HEK293T (cell line): ENCODE results near the gene CNTN6.
A peak's percentile ranks its signal among the peaks of the same experiment; 100 is the strongest.
"Not testable (repeated sequence)": the region's sequence is repeated elsewhere in the genome, so short reads cannot be mapped to it uniquely, and the experiment has no call there.

ENCODE experiments used
- CTCF ChIA-PET: fragments of 350-600 bp; formaldehyde crosslinking; extraction: SDS; loops from one replicate; lab custom pipeline; 2021; ENCODE audit warnings: antibody characterized with exemption, inconsistent platforms; lab: Yijun Ruan, JAX
- POLR2A ChIA-PET: fragments of 350-600 bp; formaldehyde crosslinking; extraction: SDS; loops from one replicate; lab custom pipeline; 2020; ENCODE audit warnings: antibody characterized with exemption, inconsistent platforms; lab: Yijun Ruan, JAX
- DNase-seq: peaks from one replicate; pipeline ENCODE4 v3.0.0; 2012; ENCODE audit warnings: mixed read lengths; ENCODE audit errors: extremely low spot score
- ARNT ChIP-seq: fragments of 450-650 bp; IDR thresholded peaks from 2 replicates; pipeline ENCODE4 v1.6.1; 2017; ENCODE audit warnings: mild to moderate bottlenecking
- BHLHE40 ChIP-seq: fragments of 450-650 bp; IDR thresholded peaks from 2 replicates; pipeline ENCODE4 v1.6.1; 2016; ENCODE audit warnings: mild to moderate bottlenecking, moderate library complexity, borderline replicate concordance
- CTBP1 ChIP-seq: fragments of 450-650 bp; IDR thresholded peaks from 2 replicates; pipeline ENCODE4 v1.6.1; 2016; ENCODE audit warnings: borderline replicate concordance
- ELF4 ChIP-seq: fragments of 450-650 bp; IDR thresholded peaks from 2 replicates; pipeline ENCODE4 v1.6.1; 2017; ENCODE audit warnings: antibody characterized with exemption
- FOXA1 ChIP-seq: fragments of 450-650 bp; IDR thresholded peaks from 2 replicates; pipeline ENCODE4 v1.6.1; 2016; ENCODE audit warnings: mild to moderate bottlenecking
- FOXK2 ChIP-seq: fragments of 450-650 bp; IDR thresholded peaks from 2 replicates; pipeline ENCODE4 v1.6.1; 2016; ENCODE audit warnings: mild to moderate bottlenecking
- FOXM1 ChIP-seq: fragments of 450-650 bp; IDR thresholded peaks from 2 replicates; pipeline ENCODE4 v1.6.1; 2017; ENCODE audit warnings: mild to moderate bottlenecking, borderline replicate concordance
- HDGF ChIP-seq: fragments of 450-650 bp; IDR thresholded peaks from 2 replicates; pipeline ENCODE4 v1.6.1; 2017; ENCODE audit warnings: antibody characterized with exemption, borderline replicate concordance
- L3MBTL2 ChIP-seq: fragments of 450-650 bp; conservative IDR thresholded peaks from 2 replicates; pipeline ENCODE4 v1.6.1; 2016; ENCODE audit warnings: mild to moderate bottlenecking
- LEF1 ChIP-seq: fragments of 450-650 bp; IDR thresholded peaks from 2 replicates; pipeline ENCODE4 v1.6.1; 2017; ENCODE audit warnings: mild to moderate bottlenecking, borderline replicate concordance
- NFRKB ChIP-seq: fragments of 450-650 bp; IDR thresholded peaks from 2 replicates; pipeline ENCODE4 v1.6.1; 2016; ENCODE audit warnings: mild to moderate bottlenecking, moderate library complexity
- PKNOX1 ChIP-seq: fragments of 450-650 bp; IDR thresholded peaks from 2 replicates; pipeline ENCODE4 v1.6.1; 2016
- SP1 ChIP-seq: fragments of 450-650 bp; IDR thresholded peaks from 2 replicates; pipeline ENCODE4 v1.6.1; 2017
- SUZ12 ChIP-seq: fragments of 450-650 bp; IDR thresholded peaks from 2 replicates; pipeline ENCODE4 v1.6.1; 2016; ENCODE audit warnings: mild to moderate bottlenecking
- TARDBP ChIP-seq: fragments of 450-650 bp; IDR thresholded peaks from 2 replicates; pipeline ENCODE4 v1.6.1; 2016
- ZNF384 ChIP-seq: fragments of 450-650 bp; IDR thresholded peaks from 2 replicates; pipeline ENCODE4 v1.6.1; 2016

Gene CNTN6

GRCh38 chr3:1350885-1351284 lies 258.1 kb downstream of the CNTN6 start:
- CTCF ChIA-PET: no interaction called here
- POLR2A ChIA-PET: no interaction called here
- DNase-seq: no peak
- TF ChIP-seq L3MBTL2 (no peak), ARNT (no peak), FOXA1 (no peak), PKNOX1 (no peak), NFRKB (no peak), HDGF (no peak)

GRCh38 chr3:1355691-1356090 lies 262.9 kb downstream of the CNTN6 start:
- no peak for DNase-seq
- TF ChIP-seq SP1 (no peak), PKNOX1 (no peak), FOXM1 (no peak), FOXA1 (no peak), FOXK2 (no peak), ELF4 (no peak), HDGF (no peak)
- ChIA-PET CTCF (no interaction called here), POLR2A (no interaction called here)

- TF ChIP-seq CTBP1: no peak
- no peak for DNase-seq
- ChIA-PET CTCF (no interaction called here), POLR2A (no interaction called here)
Observed at GRCh38 chr3:1356101-1356500, 263.3 kb downstream of the CNTN6 start.

GRCh38 chr3:1365528-1365927 lies 272.7 kb downstream of the CNTN6 start:
- TF ChIP-seq SUZ12 (no peak), FOXM1 (no peak), BHLHE40 (no peak), CTBP1 (no peak), ELF4 (peak; percentile 74), FOXA1 (no peak)
- DNase-seq: no peak
- ChIA-PET POLR2A (no interaction called here), CTCF (no interaction called here)

- TF ChIP-seq SUZ12: no peak
- TF ChIP-seq L3MBTL2: no peak
- no peak for TF ChIP-seq PKNOX1
- TF ChIP-seq HDGF: no peak
- TF ChIP-seq SP1: no peak
- TF ChIP-seq NFRKB: no peak
- no peak for TF ChIP-seq ZNF384
- ChIA-PET POLR2A (no interaction called here), CTCF (no interaction called here)
- no peak for DNase-seq
Observed at GRCh38 chr3:1374471-1374870, 281.6 kb downstream of the CNTN6 start.

GRCh38 chr3:1375145-1375544 lies 282.3 kb downstream of the CNTN6 start:
- no peak for DNase-seq
- CTCF ChIA-PET: no interaction called here
- no peak for TF ChIP-seq SUZ12
- TF ChIP-seq FOXK2: no peak
- TF ChIP-seq LEF1: no peak
- TF ChIP-seq HDGF: no peak
- no peak for TF ChIP-seq NFRKB
- no peak for TF ChIP-seq FOXM1
- TF ChIP-seq BHLHE40: no peak
- no peak for TF ChIP-seq TARDBP
- no peak for TF ChIP-seq L3MBTL2
- no peak for TF ChIP-seq SP1
- no peak for TF ChIP-seq ZNF384
- no peak for TF ChIP-seq FOXA1
- TF ChIP-seq ELF4: no peak
- POLR2A ChIA-PET: no interaction called here

GRCh38 chr3:1380926-1381646 lies 288.3 kb downstream of the CNTN6 start:
- TF ChIP-seq BHLHE40: no peak
- no peak for TF ChIP-seq ZNF384
- TF ChIP-seq FOXA1: no peak
- TF ChIP-seq HDGF: no peak
- no peak for TF ChIP-seq ARNT
- no peak for TF ChIP-seq ELF4
- no peak for TF ChIP-seq LEF1
- no peak for TF ChIP-seq CTBP1
- TF ChIP-seq SP1: no peak
- no peak for TF ChIP-seq NFRKB
- TF ChIP-seq TARDBP: no peak
- TF ChIP-seq FOXM1: no peak
- no peak for TF ChIP-seq L3MBTL2
- POLR2A ChIA-PET: no interaction called here
- CTCF ChIA-PET: no interaction called here
- DNase-seq: no peak

GRCh38 chr3:1381647-1382036 lies 288.8 kb downstream of the CNTN6 start:
- ChIA-PET POLR2A (no interaction called here), CTCF (no interaction called here)
- no peak for DNase-seq
- no peak for TF ChIP-seq ZNF384
- TF ChIP-seq ELF4: no peak
- TF ChIP-seq FOXM1: no peak
- no peak for TF ChIP-seq NFRKB
- no peak for TF ChIP-seq BHLHE40
- TF ChIP-seq TARDBP: no peak
- no peak for TF ChIP-seq FOXK2
- TF ChIP-seq ARNT: no peak
- TF ChIP-seq FOXA1: no peak
- TF ChIP-seq LEF1: no peak
- TF ChIP-seq SUZ12: no peak
- no peak for TF ChIP-seq PKNOX1
- TF ChIP-seq SP1: no peak
- no peak for TF ChIP-seq L3MBTL2
- TF ChIP-seq HDGF: no peak
- no peak for TF ChIP-seq CTBP1

GRCh38 chr3:1387396-1387905 lies 294.6 kb downstream of the CNTN6 start:
- DNase-seq, POLR2A ChIA-PET, CTCF ChIA-PET: not testable (repeated sequence)
